CD4-positive, alpha-beta memory T cell (primary cell): Measurements from ENCODE around the gene CLHC1. TPM values are rescaled to one million over a fixed set of nuclear protein-coding genes. Genes with fewer than 3 reads are reported as not detected.

Source experiments
- polyA plus RNA-seq, 2 donors: library from polyadenylated mRNA; unstranded; fragments of 300-500 nt; fragmentation: Illumina TruSeq; gene quantifications; one replicate each; pipeline ENCODE4 v1.2.3, GENCODE V29; 2021
- total RNA-seq, 2 experiments: library from RNA; stranded (reverse); gene quantifications; one replicate each; pipeline ENCODE4 v1.2.3, GENCODE V29; 2021

CLHC1 gene
- total and polyA plus RNA-seq, 4 experiments from 2014 or later = 1.0 to 14.2 (median 7.5) TPM

Other genes with a start within 250 kb of the CLHC1 start
- 10 to 100 TPM; 73.8 to 81.3 TPM for gene RTN4, start 181.8 kb downstream of the CLHC1 start, total RNA-seq
- gene RTN4, start 181.8 kb downstream of the CLHC1 start, polyA plus RNA-seq = 10 to 100 TPM; 89.1 to 90.0 TPM
- gene RPS27A, start 395 bp upstream of the CLHC1 start, total RNA-seq = 1,000 to 10,000 TPM; 2,280 to 2,392 TPM
- 1,000 to 10,000 TPM; 2,677 to 3,667 TPM for gene RPS27A, start 395 bp upstream of the CLHC1 start, polyA plus RNA-seq
- gene MTIF2, start 36.9 kb upstream of the CLHC1 start, total RNA-seq = 10 to 100 TPM; 33.1 to 38.6 TPM
- 10 to 100 TPM; 11.7 to 17.6 TPM for gene MTIF2, start 36.9 kb upstream of the CLHC1 start, polyA plus RNA-seq
- 10 to 100 TPM; 18.7 to 19.1 TPM for gene CCDC88A, start 187.6 kb upstream of the CLHC1 start, total RNA-seq
- gene CCDC88A, start 187.6 kb upstream of the CLHC1 start, polyA plus RNA-seq = 1 to 10 TPM in 1 of 2 donors, under 1 TPM in 1; 0.53 to 8.9 TPM